Activated CD8-positive, alpha-beta memory T cell treated with anti-CD3 and anti-CD28 coated beads, Interleukin-2, amount 10 ng/mL, durations not matched to agents 7 days and 5 days (primary cell): ENCODE data around the gene DPYSL4. TPM values are rescaled to one million over a fixed set of nuclear protein-coding genes. Genes with fewer than 3 reads are reported as not detected.

Experiments
- ATAC-seq: fragments of 150-1000 bp; cut with Tn5 transposase; one replicate; pipeline ENCODE4 v1.10.0; 2021; ENCODE audit warnings: moderate library complexity
- CTCF ChIA-PET: fragments of 350-600 bp; sonication (Branson Sonifier 250); formaldehyde crosslinking; loops from one replicate; lab custom pipeline; 2021; ENCODE audit warnings: antibody characterized with exemption; lab: Charles Lee
- DNase-seq: peaks from one replicate; pipeline ENCODE4 v3.0.0-alpha.2; 2020
- H3K27ac Mint-ChIP-seq: one replicate; pipeline ENCODE4 v1.8.0; 2021; ENCODE audit warnings: mild to moderate bottlenecking, mixed read lengths
- H3K27me3 Mint-ChIP-seq: one replicate; pipeline ENCODE4 v1.8.0; 2021; ENCODE audit warnings: mixed read lengths
- H3K36me3 Mint-ChIP-seq: one replicate; pipeline ENCODE4 v1.8.0; 2021; ENCODE audit warnings: mild to moderate bottlenecking, mixed read lengths
- H3K4me1 Mint-ChIP-seq: one replicate; pipeline ENCODE4 v1.8.0; 2021; ENCODE audit warnings: mixed read lengths
- H3K4me3 Mint-ChIP-seq: one replicate; pipeline ENCODE4 v1.8.0; 2021; ENCODE audit warnings: mild to moderate bottlenecking, moderate library complexity, mixed read lengths
- H3K9me3 Mint-ChIP-seq: one replicate; pipeline ENCODE4 v1.8.0; 2022; ENCODE audit warnings: low read depth, mixed read lengths
- total RNA-seq, 2 experiments: library from RNA; stranded (reverse); gene quantifications; one replicate each; pipeline ENCODE4 v1.2.3, GENCODE V29; 2021

Gene DPYSL4
- total RNA-seq, 2 experiments from 2014 or later = 1.5 to 2.6 TPM

GRCh38 chr10:132181691-132182425 is 4.9 kb upstream of the DPYSL4 start:
- Mint-ChIP-seq H3K36me3 (no peaks in the 10 kb centered on the region), H3K4me1 (no peaks in the 10 kb centered on the region), H3K27ac (no peak overlapping the region), H3K9me3 (peaks cover 3% of the 10 kb centered on the region), H3K4me3 (no peak overlapping the region), H3K27me3 (peaks cover 32% of the 10 kb centered on the region)
- no peak for ATAC-seq
- DNase-seq = no peak
- CTCF ChIA-PET = no interaction called here

- ATAC-seq (no peak), DNase-seq (no peak)
- CTCF ChIA-PET = no interaction called here
- Mint-ChIP-seq H3K36me3 (no peaks in the 10 kb centered on the region), H3K4me1 (no peaks in the 10 kb centered on the region), H3K27me3 (peaks cover 26% of the 10 kb centered on the region), H3K4me3 (no peak overlapping the region), H3K27ac (no peak overlapping the region), H3K9me3 (peaks cover 3% of the 10 kb centered on the region)
Observed at GRCh38 chr10:132182591-132182990, 4.2 kb upstream of the DPYSL4 start.

- H3K4me1 Mint-ChIP-seq = no peaks in the 10 kb centered on the region
- H3K27me3 Mint-ChIP-seq = peaks cover 26% of the 10 kb centered on the region
- DNase-seq = no peak
Observed at GRCh38 chr10:132183046-132183445, 3.7 kb upstream of the DPYSL4 start.

DNA sequence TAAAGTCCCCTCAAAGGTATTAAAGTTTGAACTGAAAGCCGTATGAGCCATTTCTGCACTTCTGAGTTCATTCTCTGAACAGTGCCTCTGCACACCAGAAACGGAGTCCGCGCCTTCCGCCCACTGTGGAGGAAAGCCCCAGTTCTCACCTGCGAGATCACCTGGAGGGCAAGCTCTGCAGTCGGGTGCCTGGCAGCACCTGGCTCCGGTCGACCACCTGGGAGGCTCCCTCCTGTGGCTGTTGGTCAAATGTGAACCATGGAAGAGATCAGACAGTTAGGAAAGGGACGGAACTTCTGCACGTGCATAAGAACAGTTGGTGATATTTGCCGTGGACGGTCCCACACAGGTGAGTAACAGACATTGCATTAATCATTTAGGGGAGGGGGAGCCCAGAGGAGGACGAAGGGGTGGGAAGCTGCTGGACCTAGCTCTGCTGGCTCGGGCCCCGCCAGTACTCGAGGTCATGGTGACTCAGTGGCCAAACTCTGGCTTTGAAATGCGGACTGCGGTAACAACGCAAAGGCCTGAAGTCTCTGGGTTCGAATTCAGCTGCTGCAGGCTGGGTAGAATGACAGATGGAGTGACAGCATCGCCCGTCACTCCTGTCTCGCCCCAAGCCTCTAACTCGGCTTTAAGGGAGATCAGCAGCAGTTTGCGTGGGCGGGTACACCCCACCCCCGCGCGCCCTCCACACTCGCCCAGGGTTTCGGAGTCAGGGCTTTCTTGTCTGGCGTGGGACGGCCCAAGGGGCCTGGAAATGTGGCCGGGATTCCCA is 1.7 kb upstream of the DPYSL4 start:
- ATAC-seq = peak; percentile 2
- peaks cover 43% of the 10 kb centered on the region for H3K27me3 Mint-ChIP-seq
- CTCF ChIA-PET = no interaction called here
- H3K36me3 Mint-ChIP-seq = no peaks in the 10 kb centered on the region
- H3K9me3 Mint-ChIP-seq = peaks cover 3% of the 10 kb centered on the region
- H3K27ac Mint-ChIP-seq = no peak overlapping the region
- H3K4me1 Mint-ChIP-seq = no peaks in the 10 kb centered on the region
- DNase-seq = no peak
- no peak overlapping the region for H3K4me3 Mint-ChIP-seq

More at GRCh38 chr10:132183046-132183445, 3.7 kb upstream of the DPYSL4 start:
- H3K27ac Mint-ChIP-seq = no peak overlapping the region
- CTCF ChIA-PET = no interaction called here
- no peaks in the 10 kb centered on the region for H3K36me3 Mint-ChIP-seq
- no peak for ATAC-seq
- H3K9me3 Mint-ChIP-seq = peaks cover 3% of the 10 kb centered on the region
- no peak overlapping the region for H3K4me3 Mint-ChIP-seq

DNA sequence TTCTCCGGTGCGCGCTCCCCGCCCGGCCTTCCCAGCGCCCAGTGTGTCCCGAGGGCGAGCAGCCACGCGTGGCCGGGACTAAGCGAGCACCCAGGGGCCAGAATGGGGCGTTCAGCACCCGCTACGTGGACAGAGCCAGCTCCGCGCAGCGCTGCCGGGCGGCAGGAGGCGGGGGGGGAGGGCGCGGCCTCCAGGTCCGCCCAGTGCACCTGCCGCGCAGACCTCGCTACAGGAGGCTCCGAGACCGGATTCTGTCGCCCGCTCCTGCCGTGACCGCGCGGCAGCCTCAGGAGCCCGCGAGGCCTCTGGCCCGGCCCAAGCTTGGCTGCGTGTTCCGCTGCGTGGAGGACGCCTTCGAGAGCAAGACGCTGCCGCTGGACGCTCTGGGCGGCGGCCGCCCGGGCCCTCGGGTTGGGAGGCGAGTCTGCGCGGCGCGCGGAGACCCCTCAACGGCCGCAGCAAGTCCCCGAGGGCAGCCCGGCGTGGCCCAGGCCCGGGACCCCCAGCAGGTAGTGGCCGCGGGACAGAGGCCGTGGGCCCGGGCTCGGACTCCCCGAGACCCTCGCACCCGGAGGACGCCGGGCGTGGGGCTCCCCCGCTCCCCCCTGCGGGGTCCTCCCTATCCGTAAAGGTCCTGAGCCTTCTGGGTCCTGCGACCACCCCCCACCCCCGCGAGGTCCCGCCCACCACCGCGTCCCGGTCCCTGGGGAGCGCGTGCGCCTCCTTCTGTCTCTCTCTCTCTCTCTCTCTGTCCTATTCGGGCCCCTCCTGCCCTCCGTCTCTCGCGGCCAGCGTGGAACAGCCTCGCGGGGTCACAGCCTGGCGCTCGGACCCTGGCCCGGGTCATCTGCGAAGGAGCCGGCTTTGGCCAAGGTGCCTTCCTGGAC is 904 bp upstream of the DPYSL4 start:
- DNase-seq (peak; percentile 61), ATAC-seq (peak; percentile 67)
- Mint-ChIP-seq H3K27me3 (peaks cover 43% of the 10 kb centered on the region), H3K27ac (no peak overlapping the region), H3K9me3 (no peaks in the 10 kb centered on the region), H3K4me3 (no peak overlapping the region), H3K36me3 (no peaks in the 10 kb centered on the region), H3K4me1 (no peaks in the 10 kb centered on the region)
- CTCF ChIA-PET = no interaction called here

DNA sequence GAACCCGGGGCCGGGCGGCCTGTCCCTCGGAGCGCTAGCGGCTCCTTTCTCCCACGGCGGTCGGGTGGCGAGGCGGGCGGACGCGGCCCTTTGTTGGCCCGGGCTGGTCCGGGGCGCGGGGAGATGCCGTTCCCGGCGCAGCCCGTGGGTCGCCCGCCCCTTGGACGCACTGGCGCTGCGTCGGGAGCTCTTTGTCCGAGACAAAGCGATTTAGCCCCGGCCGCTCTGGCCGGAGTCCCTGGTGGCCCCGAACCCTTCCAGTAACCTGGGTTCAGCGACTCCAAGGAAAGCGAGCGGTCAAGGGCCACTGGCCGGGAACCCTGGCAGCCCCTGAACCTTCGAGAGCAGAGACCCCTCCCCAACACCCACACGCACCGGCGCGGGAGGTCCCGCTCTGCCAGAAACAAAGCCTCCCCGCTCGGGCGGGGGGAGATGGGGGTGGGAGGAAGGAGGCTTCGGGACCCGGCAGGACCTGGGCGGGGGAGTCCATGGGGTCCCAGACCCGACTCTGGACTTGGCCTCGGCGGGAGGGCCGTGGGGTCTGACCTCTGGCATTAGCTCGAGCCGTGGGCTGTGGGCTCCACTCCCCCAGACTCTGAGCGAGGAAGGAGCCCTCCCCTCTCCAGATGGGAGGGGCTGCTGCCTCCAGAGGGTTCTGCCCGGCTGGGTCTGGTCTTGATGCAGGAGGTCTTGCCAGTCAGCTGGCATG is 836 bp downstream of the DPYSL4 start:
- Mint-ChIP-seq H3K4me3 (no peak overlapping the region), H3K36me3 (no peaks in the 10 kb centered on the region), H3K9me3 (no peaks in the 10 kb centered on the region), H3K27ac (no peak overlapping the region), H3K4me1 (no peaks in the 10 kb centered on the region), H3K27me3 (peaks cover 43% of the 10 kb centered on the region)
- CTCF ChIA-PET = no interaction called here
- DNase-seq (no peak), ATAC-seq (no peak)

DNA sequence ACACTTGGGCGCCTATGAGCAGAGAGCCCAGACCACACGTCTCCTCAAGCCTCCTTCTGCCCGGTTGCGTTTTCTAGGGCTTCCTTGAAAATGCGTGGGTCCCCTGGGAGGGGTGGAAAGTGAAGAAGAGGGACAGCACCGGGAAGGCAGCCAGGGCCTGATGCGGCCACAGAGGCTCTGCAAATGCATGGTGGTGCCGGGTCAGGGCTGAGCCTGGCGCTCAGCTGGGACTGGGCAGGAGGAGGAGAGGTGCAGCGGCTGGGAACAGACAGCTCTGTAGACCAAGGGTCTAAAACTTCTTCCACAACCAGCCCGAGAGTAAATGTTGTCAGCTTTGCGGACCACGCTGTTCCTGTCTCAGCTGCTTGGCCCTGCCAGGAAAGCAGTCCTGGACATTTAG is 1.6 kb downstream of the DPYSL4 start:
- CTCF ChIA-PET = no interaction called here
- H3K9me3 Mint-ChIP-seq = no peaks in the 10 kb centered on the region
- no peak overlapping the region for H3K27ac Mint-ChIP-seq
- no peak overlapping the region for H3K4me3 Mint-ChIP-seq
- DNase-seq = no peak
- no peaks in the 10 kb centered on the region for H3K36me3 Mint-ChIP-seq
- no peaks in the 10 kb centered on the region for H3K4me1 Mint-ChIP-seq
- ATAC-seq = no peak
- H3K27me3 Mint-ChIP-seq = peaks cover 38% of the 10 kb centered on the region

DNA sequence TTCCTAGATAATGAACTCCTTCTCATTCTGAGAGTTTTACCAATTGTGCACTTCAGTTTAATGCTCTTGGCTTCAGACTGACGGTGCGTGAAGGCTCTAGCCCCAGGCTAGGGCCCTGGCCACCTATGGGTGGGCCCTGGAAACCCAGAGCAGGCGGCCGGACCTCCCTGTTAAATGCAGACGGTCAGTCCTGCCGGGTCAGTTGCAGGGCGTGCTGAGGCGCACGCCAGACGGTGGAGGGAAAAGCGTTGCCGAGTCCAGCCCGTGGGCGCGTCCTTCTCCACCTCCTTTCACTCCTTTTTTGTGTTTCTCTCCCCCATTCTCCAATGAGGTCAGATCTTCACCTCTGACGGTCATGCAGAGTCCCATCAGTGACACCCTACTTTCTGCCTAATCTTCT is 2.3 kb downstream of the DPYSL4 start:
- CTCF ChIA-PET = no interaction called here
- no peak for ATAC-seq
- Mint-ChIP-seq H3K4me3 (no peak overlapping the region), H3K36me3 (no peaks in the 10 kb centered on the region), H3K27me3 (peaks cover 32% of the 10 kb centered on the region), H3K9me3 (no peaks in the 10 kb centered on the region), H3K27ac (no peak overlapping the region), H3K4me1 (no peaks in the 10 kb centered on the region)
- no peak for DNase-seq

DNA sequence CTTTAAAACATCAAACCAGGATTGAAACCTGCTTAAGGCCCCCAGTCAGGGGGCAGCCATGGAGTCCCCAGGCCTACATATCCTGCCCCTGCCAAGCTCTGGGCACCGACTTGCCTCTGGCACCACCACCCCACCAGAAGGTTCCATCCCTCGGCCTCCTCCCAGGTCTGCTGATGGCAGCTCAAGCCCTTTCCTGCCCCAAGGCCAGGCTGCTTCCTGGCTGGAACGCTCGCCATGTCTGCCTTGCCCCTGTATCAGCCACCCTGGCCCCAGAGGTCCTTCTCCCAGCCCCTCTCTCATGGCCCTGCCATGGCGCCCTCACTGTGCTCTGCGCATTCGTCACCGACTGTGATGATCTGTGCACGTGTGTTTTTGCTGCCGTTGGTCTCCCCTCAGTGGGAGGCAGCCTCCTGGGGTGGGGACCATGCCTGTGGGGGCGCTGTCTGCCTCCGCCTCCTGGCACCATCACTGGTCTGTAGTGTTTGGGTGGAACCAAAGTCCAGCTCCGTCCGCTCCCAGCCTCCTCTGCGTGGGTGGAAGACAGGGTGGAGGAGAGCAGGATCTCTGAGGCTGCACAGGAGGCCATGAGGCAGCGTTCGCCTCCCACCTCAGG is 3.2 kb downstream of the DPYSL4 start:
- no peaks in the 10 kb centered on the region for H3K4me1 Mint-ChIP-seq
- CTCF ChIA-PET = no interaction called here
- no peak overlapping the region for H3K27ac Mint-ChIP-seq
- no peak overlapping the region for H3K4me3 Mint-ChIP-seq
- ATAC-seq (no peak), DNase-seq (no peak)
- no peaks in the 10 kb centered on the region for H3K36me3 Mint-ChIP-seq
- no peaks in the 10 kb centered on the region for H3K9me3 Mint-ChIP-seq
- peaks cover 26% of the 10 kb centered on the region for H3K27me3 Mint-ChIP-seq

GRCh38 chr10:132192076-132192975 is 5.6 kb downstream of the DPYSL4 start:
- Mint-ChIP-seq H3K27me3 (peaks cover 20% of the 10 kb centered on the region), H3K27ac (no peak overlapping the region), H3K9me3 (no peaks in the 10 kb centered on the region), H3K4me3 (no peak overlapping the region), H3K36me3 (no peaks in the 10 kb centered on the region), H3K4me1 (no peaks in the 10 kb centered on the region)
- ATAC-seq (no peak), DNase-seq (no peak)
- CTCF ChIA-PET = no interaction called here

- H3K27me3 Mint-ChIP-seq = peaks cover 16% of the 10 kb centered on the region
- DNase-seq (no peak), ATAC-seq (no peak)
- no peak overlapping the region for H3K27ac Mint-ChIP-seq
- CTCF ChIA-PET = no interaction called here
- H3K4me1 Mint-ChIP-seq = no peaks in the 10 kb centered on the region
- no peaks in the 10 kb centered on the region for H3K36me3 Mint-ChIP-seq
- H3K9me3 Mint-ChIP-seq = no peaks in the 10 kb centered on the region
- no peak overlapping the region for H3K4me3 Mint-ChIP-seq
Observed at GRCh38 chr10:132192991-132193665, 6.4 kb downstream of the DPYSL4 start.
